HG03095 (cell line): ENCODE measurements around the gene SF3B3.
"Not testable (repeated sequence)": the region's sequence is repeated elsewhere in the genome, so short reads cannot be mapped to it uniquely, and the experiment has no call there.

Experiments used
- ATAC-seq: cut with Tn5 transposase; IDR thresholded peaks from one replicate; pipeline ENCODE4 v1.9.1; 2021; ENCODE audit warnings: moderate library complexity; ENCODE audit not compliant: unreplicated experiment

Gene SF3B3

DNA sequence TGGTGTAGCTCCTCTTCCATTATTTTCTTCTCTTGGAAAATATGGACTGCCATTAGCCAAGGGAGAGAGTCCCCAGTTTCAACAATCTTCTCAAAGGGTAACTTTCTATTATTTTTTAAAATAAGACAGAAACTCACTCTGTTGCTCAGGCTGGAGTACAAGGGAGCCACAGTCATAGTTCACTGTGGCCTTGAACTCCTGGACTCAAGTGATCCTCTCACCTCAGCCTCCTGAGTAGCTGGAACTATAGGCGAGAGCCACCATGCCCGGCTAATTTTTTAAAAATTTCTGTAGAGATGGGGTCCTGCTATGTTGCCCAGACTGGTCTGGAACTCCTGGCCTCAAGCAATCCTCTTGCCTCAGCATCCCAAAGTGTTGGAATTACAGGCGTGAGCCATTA lies 13.4 kb upstream of the SF3B3 start:
- no peak for ATAC-seq

DNA sequence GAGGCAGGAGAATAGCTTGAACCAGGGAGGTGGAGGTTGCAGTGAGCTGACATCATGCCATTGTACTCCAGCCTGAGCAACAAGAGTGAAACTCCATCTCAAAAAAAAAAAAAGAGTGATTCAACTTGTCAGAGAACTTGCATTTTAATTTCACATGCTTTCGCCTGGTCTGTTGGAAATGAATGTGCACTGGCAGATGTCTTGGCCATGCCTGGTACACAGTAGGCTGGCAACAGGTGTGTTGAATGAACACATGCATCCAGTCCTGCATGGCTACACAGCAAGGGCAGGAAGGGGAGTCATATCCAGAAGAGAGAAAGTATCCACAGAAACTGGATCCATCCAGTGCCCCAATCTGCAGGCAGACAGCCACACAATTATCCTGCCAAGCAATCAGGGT lies 11.8 kb upstream of the SF3B3 start:
- ATAC-seq, result no peak

DNA sequence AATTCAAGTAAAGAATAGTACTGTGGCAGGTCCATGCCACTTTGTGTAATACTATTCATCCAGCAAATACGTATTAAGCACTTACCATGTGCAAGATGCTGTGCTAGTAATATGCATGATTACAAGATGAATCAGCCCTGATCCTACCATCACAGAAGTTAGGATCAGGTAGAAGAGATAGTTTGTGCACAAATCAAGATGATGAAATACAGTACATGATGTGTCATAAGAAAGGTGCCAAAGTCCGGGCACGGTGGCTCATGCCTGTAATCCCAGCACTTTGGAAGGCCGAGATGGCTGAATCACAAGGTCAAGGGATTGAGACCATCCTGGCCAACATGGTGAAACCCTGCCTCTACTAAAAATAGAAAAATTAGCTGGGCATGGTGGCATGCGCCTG lies 11.2 kb upstream of the SF3B3 start:
- ATAC-seq, result no peak

DNA sequence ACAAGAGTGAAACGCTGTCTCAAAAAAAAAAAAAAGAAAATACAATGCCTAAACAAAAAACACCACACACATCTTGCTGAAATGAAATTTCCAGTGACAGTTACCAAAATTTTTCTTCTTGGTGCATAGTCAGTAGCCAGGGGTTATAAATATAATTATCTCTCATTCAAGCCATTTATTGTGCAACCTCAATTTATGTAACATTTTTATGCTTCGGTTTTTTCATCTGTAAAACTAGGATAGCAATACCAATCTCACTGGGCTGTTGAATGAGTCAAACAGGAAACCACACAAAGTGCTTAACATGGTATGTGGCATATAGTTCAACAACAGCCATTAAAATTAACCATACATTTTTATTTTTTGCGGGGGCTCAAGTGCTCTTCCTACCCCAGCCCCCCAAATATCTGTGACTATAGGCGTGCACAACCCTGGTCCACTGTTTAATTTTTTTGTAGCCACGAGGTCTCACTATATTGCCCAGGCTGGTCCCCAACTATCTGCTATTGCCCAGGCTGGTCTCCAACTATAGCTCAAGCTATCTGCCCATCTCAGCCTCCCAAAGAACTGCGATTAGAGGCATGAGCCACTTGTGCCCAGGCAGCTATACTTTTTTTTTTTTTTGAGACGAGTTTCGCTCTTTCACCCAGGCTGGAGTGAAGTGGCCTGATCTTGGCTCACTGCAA lies 2.9 kb upstream of the SF3B3 start:
- ATAC-seq, result no peak

DNA sequence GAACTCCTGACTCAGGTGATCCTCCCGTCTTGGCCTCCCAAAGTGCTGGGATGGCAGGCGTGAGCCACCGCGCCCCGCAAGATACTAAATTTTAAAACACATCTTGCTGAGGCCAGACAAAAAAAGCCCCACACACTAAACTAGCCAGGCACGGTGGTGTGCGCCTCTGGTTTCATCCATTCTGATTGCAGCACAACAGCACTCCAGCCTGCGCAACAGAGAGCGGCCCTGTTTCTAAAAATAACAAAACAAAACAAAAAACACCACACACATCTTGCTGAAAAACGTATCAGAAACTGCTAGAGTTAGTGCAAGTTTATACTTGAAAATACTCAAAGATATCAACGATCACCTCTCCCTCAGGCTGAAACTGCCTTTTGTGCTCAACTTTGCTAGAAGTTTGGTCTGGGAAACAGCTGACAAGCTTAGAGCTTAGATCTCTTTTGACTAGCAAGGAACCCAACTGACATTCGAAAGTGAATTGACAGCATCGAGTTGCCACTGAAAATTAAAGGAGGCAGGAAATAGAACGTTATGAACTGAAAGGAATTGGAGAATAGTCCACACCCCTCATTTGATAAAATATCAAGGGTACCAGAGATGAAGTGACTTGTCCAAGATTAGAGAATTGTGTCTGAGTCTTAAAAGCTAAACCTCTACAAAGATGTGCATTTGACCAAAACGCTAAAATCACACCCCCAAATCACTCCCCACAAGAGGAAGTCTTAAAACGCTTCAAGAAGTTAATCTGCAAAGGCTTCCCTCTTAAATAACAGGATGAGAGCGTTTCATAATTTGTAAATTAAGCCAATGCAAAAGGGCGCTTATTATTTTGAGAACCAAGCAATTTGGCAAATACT lies 1.2 kb upstream of the SF3B3 start:
- no peak for ATAC-seq

DNA sequence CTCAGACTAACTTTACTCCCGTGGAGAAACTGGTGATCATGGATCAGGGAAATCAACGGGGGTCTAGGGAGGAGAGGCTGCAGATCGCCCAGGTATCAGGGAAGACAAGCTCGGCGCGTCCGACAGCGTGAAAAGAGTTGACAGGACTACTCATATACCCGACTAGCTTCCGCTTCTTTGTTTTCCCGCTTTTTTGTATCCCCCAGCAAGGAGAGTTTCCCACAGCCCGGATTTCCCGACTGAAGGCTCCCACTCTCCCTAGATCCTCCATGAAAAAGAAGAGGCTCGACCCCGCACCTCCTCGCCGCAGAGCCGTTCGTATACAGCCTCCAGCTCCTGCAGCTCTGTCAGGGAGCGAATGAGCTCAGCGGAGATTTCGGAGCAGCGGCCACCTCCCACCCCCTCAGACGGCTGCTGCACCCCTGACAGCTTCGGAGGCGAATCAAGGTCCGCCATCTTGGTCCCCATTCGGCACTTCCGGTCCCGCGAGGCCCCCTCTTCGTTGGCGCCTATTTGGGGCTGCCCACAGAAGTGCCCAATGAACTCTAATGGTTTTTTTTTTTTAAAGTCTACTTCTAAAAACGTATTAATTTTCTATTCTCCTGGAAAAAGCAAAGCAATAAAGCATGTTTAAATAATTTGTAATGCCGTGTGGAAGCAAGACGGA lies 407 bp upstream of the SF3B3 start, which contains the start of gene COG4:
TSS of gene COG4 (minus strand) at position 479 of the 667 bp plus-strand sequence. CDS start at position 468, 11 bp downstream.
- ATAC-seq, result peak; percentile 50

DNA sequence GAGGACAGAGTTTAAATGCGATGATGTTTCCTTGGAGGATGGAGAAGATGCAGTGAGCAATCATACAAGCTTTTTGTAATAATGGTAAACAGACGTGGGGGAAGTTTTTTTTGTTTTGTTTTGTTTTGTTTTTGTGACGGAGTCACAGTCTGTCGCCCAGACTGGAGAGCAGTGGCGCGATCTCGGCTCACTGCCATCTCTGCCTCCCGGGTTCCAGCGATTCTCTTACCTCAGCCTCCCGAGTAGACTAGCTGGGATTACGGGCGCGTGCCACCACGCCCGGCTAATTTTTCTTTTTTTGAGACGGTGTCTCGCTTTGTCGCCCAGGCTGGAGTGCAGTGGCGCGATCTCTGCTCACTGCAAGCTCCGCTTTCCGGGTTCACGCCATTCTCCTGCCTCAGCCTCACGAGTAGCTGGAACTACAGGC lies 796 bp downstream of the SF3B3 start:
- not testable (repeated sequence) for ATAC-seq

DNA sequence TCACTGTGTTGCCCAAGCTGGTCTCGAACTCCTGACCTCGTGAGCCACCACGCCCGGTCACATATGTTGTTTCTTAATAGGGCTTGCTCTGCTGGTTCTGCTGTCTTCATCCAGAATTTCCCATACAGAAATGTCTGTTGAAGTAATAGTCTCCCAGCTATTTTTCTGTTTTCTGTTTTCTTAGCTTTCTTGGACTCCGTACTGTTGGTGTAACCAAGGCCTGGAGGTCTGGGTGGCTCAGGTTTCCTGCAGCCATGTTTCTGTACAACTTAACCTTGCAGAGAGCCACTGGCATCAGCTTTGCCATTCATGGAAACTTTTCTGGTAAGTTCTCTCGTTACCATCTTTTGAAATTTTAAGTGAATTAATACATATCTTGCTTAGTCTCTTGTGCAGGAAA lies 2.8 kb downstream of the SF3B3 start:
- no peak for ATAC-seq

DNA sequence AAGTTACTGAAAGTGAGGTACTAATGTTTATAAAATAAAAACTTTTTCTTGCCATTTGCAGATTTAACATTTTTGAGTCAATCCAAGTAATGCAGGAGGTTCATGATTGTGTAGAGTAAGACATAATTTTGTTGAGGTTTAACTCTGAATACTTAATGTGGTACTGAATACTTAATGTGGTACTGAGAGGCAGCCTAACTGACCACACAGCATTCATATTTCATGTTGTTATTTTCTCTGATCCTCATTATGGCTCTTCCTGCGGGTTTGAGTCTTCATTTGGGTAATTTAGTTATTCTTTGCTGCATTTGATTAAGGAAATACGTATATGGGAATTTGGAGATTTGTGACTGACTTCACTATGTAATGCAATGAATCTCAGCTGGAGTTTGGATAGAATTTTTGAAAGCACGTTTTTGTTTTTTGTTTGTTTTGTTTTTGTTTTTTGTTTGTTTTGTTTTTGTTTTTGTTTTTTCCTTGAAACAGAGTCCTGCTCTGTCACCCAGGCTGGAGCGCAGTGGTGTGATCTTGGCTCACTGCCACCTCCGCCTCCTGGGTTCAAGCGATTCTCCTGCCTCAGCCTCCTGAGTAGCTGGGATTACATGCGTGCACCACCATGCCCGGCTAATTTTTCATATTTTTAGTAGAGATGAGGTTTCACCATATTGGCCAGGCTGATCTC lies 3.8 kb downstream of the SF3B3 start:
- no peak for ATAC-seq

DNA sequence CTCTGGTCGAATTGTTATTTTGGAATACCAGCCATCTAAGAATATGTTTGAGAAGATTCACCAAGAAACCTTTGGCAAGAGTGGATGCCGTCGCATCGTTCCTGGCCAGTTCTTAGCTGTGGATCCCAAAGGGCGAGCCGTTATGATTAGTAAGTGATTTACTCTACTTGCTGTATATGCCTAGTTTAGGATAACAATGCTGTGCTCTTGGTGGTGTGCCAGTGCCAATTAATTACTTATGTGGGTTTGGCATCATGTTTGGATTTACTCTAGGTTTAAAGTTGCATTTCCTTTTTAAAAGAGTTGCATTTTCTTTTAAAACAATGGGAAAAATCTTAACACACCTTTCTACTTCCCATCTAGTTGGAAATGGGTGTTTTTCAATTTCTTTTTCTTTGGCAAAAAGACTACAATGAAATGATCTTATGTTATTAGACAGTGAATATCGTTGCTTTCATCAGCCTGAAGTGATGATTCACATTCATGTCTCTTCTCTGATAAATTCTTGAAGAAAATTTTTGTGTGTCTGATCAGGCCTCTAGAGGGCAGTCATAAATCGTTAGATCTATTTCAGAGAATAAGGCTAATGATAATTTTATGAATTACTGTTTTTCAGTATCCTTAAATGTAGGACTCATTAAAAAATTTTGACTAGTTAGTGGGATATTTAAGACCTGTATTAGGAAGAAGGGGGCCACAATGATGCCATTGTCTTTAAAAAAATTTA lies 5.6 kb downstream of the SF3B3 start:
- ATAC-seq, result no peak

DNA sequence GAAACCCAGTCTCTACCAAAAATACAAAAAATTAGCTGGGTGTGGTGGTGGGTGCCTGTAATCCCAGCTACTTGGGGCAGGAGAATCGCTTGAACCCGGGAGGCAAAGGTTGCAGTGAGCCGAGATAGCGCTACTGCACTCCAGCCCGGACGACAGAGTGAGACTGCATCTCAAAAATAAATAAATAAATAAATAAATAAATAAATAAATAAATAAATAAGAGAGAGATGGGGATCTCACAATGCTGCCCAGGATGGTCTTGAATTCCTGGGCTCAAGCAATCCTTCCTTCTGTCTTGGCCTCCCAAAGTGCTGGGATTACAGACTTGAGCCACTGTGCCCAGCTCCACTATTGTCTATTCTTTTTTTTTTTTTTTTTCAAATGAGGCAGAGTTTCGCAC lies 6.3 kb downstream of the SF3B3 start:
- not testable (repeated sequence) for ATAC-seq

DNA sequence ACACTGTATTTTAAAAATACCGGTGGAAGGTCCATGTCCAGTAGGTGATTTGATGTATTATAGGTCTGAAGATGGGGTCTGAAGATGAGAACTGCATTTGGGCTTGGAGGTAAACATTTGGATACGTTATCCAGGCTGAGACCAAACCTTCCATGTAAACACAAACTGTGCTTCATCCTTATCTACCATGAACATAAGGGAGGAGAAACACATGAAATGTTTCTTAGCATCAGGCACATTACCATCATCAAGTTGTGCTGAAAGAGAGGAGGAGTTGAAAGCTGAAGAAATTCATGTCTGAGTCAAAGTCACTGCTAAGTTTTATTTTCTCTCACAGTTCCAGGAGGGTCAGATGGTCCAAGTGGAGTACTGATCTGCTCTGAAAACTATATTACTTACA lies 11.4 kb downstream of the SF3B3 start:
- ATAC-seq, result no peak

DNA sequence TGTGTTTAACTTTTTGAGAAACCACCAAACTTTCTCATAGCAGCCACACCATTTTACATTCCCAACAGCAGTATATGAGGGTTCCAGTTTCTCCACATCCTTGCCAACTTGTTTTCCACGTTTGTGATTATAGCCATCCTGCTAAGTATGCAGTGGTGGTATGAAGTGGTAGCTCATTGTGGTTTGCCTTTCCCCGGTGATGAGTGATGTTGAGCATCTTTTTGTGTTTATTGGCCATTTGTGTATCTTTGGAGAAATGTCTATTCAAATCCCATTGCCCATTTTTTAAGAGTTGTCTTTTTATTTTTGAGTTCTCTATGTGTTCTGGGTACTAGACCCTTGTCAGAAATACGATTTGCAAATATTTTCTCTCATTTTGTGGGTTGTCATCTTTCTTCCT lies 17.4 kb downstream of the SF3B3 start:
- ATAC-seq, result no peak

DNA sequence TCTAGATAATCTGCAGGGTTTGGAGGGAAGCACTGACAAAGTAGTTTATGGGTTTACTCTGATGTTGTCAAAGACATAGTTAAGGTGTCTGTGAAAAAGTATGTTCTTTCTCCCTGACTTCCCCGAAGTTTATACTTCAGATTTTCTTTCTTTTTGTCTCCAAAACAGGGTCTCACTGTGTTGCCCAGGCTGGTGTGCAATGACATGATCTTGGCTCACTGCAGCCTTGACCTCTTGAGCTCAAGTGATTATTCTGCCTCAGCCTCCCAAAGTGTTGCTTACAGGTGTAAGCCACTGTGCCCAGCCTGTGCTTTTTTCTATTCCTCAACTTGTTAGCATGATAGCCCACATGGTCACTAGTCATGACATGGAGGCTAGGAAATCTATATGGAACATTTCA lies 20.9 kb downstream of the SF3B3 start:
- ATAC-seq, result no peak

DNA sequence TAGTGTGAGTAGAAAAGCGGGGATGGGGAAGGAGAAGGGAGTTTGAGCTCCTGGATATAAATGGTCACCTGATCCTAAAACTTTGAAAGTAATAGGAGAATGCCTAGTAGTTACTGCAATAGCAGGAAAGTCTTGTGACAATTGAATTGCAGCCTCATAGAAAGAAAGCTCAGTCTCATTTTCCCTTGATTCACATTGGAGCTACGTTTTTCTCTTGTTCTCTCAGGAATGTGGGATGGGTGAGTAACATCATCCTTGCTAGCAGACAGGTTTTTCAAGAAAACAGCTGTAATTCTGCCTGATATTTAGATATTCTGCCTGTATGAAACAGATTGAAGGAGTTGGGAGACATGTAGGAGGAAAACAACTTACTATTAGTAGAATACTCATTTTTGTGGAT lies 25.3 kb downstream of the SF3B3 start:
- ATAC-seq, result no peak

DNA sequence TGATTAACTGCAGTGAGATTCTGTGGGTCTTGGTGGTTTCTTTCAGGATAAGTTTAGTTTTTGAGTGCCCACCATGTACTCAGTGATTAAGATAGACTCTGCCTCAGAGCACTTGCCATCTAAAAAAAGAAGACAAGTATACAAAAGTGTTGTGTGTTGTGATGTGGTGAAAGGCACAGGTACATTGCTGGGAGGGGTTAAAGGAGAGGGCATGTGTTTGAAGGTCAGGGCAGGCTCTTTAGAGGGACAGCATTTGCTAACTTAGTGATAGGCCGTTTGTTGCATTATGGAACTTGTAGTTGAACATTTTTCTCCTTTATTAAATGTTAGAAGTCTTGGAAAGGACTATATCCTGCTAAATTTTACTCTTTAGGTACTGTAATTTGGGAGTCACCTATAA lies 26.5 kb downstream of the SF3B3 start:
- no peak for ATAC-seq

DNA sequence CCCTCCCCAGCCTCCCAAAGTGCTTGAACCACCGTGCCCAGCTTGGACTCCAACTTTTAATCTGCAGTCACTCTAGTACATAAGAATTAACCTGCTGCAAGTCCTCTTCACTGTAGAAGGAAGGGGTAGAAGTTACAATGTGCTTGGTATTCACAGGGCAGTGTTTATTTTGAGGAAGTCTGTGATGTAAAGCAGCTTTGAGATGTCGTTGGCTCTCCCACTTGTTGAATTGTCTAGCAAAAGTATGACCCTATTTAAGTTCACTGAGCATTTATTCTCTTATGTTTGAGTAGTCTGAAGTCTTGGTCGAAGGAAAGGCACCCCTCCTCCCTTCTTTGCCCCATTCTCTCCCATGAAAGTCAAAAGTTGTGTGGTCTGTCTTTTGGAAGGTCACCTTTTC lies 28.2 kb downstream of the SF3B3 start:
- no peak for ATAC-seq

DNA sequence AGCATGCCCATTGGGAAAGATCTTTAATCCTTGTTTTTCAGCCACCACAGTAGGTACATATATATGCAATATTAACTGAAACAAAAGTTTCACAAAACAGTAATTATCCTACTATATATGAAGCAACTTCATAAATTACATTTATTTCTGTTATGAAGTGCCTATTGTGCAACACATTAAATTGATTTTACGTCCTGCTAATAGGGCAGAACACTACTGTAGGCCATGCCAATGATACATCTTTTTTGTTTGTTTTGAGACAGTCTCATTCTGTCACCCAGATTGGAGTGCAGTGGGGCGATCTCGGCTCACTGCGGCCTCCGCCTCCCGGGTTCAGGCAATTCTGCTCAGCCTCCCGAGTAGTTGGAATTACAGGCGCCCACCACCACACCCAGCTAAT lies 29.1 kb downstream of the SF3B3 start:
- no peak for ATAC-seq

DNA sequence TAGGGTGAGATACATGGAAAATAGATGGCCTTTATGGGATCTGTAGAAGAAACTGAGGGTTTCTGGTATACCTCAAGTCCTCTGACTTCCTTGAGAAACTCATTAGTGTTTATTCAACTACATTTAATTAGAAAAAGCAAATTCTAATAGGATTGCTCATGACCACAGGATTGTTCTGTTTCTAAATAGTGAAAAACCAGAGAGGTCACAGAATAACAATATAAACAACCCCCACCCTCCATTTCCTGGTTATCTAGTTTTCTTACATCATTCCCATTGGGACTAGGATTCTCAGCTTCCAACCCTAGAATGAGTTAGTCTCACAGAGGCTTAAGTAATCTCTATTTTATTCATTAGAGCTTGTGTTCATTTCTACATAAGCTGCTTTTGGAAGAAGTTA lies 30.0 kb downstream of the SF3B3 start:
- no peak for ATAC-seq

DNA sequence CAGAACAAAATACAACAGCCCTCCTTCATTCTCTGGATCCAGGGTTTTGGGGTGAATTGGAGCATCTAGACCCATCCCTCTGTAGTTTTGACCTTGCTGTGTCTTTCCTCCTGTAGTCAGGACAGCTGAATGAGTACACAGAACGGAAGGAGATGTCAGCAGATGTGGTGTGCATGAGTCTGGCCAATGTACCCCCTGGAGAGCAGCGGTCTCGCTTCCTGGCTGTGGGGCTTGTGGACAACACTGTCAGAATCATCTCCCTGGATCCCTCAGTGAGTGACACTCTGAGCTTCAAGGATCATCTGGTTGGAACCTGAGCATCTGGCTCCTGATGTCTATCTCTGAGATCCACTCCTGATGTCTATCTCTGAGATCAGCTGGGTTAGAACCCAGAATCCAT lies 32.4 kb downstream of the SF3B3 start:
- ATAC-seq, result no peak

DNA sequence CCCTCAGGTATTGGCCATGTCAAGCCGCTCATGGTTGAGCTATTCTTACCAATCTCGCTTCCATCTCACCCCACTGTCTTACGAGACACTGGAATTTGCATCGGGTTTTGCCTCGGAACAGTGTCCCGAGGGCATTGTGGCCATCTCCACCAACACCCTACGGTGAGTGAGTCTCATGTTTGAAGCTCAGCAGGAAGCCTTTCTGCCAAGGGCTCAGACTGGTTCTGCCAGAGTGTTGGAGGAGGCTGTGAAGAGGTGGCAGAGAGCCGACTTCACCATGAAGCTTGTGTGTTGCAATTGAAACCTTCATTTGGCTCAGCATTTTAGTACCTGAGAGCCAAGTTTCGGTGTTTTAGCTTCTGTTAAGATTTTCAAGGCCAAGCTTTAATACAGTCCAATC lies 38.0 kb downstream of the SF3B3 start:
- ATAC-seq, result no peak
